KOPT-K1 (cell line): ENCODE measurements around the gene CEP170B.

Source experiments
- H3K27ac ChIP-seq: fragments of 200-600 bp; sonication (generic); 2 replicates; pipeline ENCODE4 v1.5.1; 2016; ENCODE audit warnings: antibody characterized with exemption, mild to moderate bottlenecking, low read depth, low read length; ENCODE audit not compliant: poor library complexity, severe bottlenecking
- H3K36me3 ChIP-seq: fragments of 200-600 bp; sonication (generic); 2 replicates; pipeline ENCODE4 v1.5.1; 2017; ENCODE audit warnings: antibody characterized with exemption, mild to moderate bottlenecking, low read length, moderate library complexity; ENCODE audit not compliant: insufficient read depth
- H3K9me3 ChIP-seq: fragments of 200-600 bp; sonication (generic); 2 replicates; pipeline ENCODE4 v1.5.1; 2017; ENCODE audit warnings: antibody characterized with exemption, low read length, mild to moderate bottlenecking; ENCODE audit not compliant: insufficient read depth, poor library complexity, severe bottlenecking

Gene CEP170B

DNA sequence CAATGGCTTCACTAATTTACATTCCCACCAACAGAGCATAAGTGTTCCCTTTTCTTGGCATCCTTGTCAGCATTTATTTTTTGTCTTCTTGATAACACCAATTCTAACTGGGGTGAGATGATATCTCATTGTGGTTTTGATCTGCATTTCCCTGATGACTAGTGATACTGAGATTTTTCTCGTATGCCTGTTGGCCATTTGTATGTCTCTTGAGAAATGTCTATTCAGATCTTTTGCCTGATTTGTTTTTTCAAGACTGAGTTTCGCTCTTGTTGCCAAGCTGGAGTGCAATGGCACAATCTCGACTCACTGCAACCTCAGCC lies 54.9 kb downstream of the CEP170B start:
- peaks cover 14% of the 10 kb centered on the region for H3K9me3 ChIP-seq
- H3K27ac ChIP-seq: no peak overlapping the region
- no peaks in the 10 kb centered on the region for H3K36me3 ChIP-seq

DNA sequence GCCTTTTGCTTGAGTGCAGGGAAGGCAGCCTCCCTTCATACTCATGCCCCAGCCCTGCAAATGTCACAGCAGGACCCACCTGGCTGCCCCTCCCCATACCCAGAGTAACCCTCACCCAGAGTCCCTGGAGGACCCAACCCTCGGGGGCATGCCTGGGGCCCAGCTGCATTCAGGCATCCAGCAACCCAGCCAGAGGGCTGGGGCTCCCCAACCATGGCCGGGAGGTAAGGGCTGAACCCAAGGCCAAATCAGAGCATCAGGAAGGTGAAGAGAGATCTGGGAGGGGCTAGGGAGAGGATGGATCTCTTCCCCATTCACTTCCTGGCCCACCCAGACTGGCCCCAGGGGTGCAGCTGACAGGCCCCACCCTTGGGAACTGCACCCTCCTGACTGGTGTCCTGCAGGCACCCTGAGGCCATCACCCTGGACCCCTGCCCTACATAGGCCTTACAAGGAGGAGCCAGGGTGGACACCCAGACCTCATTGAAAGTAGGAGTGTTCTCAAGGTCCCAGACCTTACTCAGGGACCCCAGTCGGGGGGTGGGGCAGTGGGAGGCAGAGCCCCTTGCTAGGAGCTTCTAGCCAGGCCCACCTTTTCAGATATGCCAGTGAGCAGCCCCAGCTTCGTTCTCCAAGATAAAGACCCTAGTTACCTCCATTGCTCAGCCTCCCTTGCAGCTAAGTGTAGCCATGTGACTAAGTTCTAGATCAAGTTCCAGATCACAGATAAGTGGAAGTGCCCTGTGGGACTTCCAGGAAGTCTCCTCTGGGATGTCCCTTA lies 58.8 kb downstream of the CEP170B start:
- Histone ChIP-seq H3K36me3 (no peaks in the 10 kb centered on the region), H3K27ac (no peak overlapping the region), H3K9me3 (peaks cover 14% of the 10 kb centered on the region)

DNA sequence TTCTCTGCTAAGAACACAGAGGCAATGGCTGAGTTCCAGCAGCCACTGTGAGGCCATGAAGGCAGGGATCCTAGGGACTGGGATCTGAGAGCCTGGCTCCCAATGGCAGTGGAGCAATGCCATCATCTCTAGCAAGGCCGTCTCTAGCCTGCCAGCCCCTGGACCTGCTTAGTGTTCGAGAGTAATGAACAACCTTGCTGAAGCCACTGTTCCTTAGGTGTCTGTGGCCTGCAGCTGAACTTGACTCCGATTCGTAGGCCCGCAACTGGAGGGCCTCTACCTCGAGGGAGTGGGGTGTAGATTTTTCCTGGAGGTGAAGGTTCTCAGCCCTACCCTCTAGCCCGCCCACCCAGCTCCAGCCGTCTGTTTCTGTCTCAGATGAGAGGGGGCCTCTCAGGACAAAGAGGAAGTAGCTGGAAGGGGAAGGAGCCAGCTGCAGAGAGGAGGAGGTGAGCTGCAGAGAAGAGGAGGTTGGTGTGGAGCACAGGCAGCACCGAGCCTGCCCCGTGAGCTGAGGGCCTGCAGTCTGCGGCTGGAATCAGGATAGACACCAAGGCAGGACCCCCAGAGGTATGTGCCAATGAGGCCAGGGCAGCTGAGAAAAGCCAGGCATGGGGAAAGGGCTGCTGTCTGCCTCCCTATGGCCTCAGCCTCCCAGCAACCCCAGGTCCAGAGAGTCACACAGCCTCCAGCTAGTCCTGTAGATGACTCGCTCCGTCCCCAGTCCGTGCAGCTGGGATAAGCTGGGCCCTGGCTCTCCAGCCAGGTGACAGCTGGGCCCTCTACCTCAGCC lies 59.5 kb downstream of the CEP170B start, which contains the start of gene PLD4:
Gene PLD4 (plus strand): TSS at position 459 of the 793 bp plus-strand sequence. CDS start 2,262 bp downstream, outside the sequence.
- H3K36me3 ChIP-seq: no peaks in the 10 kb centered on the region
- no peak within 1 kb of the TSS for H3K27ac ChIP-seq
- peaks cover 14% of the 10 kb centered on the region for H3K9me3 ChIP-seq

DNA sequence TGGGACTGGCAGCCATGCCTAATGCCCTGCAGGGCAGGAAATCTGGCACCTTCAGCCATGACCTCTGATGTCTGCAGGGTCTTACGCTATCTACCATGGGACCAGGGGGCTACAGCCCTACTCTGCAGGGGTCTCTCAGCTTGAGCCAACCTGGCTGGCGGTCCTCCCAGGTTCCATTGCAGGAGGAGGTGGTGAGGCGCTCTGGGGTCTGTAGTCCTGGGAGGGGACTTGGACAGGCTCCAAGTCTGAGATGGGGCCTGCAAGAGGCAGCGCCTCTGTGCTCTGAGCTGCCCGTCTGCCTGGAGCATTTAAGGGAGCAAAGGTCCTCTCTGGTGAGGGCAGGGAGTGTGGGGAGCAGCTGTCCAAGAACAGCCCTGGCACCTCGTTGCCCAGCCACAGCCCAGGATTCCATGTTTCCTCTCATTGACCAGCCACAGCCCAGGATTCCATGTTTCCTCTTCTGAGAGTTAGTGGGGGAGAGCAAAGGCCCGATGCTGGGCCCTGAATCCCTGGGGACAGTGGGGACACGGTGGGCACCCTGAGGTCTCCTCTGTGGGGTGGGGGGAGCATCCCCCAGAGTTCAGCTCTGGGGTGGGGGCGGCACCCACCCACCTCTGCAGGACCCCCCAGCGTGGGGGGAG lies 60.3 kb downstream of the CEP170B start:
- Histone ChIP-seq H3K36me3 (no peaks in the 10 kb centered on the region), H3K9me3 (peaks cover 14% of the 10 kb centered on the region), H3K27ac (no peak overlapping the region)

DNA sequence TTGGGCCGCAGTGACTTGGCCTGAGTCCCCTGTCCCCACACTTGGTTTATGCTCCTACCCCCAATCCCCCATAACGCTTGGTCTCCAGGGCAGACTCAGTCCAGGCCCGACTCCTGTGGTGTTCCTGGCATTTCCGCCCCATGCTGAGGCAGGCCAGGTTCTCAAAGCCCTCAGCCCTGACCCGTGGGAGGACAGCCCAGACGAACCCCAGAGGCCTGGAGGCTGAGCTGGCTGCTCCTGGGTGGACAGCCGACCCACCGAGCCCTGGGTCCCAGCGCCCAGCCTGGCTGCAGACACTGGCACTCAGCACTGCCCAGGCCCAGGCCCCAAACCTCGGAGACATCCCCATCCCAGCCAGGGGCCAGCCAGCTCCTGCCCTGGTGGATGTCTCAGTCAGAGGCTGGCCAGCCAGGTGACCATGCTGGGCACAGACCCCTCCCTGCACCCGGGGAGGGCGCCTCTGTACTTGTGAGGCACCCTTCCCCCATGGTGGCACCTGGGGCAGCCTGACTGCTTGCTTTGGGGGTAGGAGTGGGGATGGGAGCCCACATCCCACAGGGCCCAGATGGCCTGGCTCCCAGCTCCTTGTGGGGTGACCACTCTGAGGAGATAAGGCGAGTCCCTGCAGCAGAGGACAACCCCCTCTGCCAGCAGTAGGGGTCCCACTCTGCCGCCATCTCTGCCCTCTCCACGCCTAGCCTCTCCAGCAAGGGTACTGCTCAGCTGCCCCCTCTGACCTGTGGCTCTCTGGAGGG lies 61.0 kb downstream of the CEP170B start:
- H3K27ac ChIP-seq: no peak overlapping the region
- no peaks in the 10 kb centered on the region for H3K36me3 ChIP-seq
- H3K9me3 ChIP-seq: peaks cover 14% of the 10 kb centered on the region

DNA sequence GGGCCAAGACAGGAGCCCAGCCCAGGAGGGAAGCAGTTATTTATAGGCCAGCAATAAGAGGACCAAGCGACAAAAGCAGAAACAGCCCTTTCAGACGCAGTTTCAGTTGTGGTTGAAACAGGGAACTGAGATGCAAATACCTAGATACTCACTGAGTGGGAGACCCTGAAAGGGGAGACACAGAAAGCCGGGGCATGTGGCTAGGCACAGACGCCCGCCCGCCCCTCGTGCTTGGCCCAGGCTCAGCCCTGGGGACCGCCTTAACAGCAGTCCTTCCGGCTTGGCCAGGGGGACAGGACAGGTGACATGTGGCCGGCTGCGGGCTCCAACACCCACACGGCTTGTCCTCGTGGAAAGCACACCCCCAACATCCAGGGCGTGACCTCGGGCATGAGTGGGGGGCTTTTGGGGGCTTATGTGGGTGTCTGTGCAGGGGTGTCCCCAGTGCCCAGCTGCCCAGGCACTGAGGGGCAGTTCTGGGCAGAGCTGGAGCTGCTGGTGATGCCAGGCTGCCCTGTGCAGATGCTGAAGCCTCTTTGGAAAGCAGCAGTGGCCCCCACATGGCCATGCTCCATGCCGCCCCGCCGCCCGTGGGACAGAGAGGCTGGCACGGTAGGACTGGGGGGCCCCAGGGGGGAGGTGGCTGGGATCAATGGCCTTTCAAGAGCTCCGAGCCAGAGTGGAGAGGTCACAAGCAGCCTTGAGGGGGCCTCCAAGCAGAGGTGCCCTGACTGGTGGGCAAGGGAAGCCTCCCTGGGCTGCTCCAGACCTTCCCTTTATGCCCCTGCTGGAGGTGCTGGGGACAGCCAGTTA lies 61.8 kb downstream of the CEP170B start:
- peaks cover 9% of the 10 kb centered on the region for H3K9me3 ChIP-seq
- no peak overlapping the region for H3K27ac ChIP-seq
- H3K36me3 ChIP-seq: no peaks in the 10 kb centered on the region

DNA sequence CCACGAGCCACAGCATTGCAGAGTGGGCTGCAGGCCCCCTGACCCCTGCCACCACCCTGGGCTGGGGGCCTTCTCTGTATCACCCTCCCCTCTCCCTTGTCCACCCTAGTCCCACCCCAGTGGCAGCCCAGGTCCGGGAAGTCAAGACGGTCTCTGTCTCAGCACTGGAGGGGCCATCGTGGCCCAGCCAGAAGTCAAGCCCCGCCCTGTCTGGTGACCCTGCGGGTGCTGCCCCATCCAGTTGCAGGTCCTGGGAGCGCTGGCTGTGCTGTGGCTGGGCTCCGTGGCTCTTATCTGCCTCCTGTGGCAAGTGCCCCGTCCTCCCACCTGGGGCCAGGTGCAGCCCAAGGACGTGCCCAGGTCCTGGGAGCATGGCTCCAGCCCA lies 62.4 kb downstream of the CEP170B start:
- no peak overlapping the region for H3K27ac ChIP-seq
- peaks cover 9% of the 10 kb centered on the region for H3K9me3 ChIP-seq
- H3K36me3 ChIP-seq: no peaks in the 10 kb centered on the region

DNA sequence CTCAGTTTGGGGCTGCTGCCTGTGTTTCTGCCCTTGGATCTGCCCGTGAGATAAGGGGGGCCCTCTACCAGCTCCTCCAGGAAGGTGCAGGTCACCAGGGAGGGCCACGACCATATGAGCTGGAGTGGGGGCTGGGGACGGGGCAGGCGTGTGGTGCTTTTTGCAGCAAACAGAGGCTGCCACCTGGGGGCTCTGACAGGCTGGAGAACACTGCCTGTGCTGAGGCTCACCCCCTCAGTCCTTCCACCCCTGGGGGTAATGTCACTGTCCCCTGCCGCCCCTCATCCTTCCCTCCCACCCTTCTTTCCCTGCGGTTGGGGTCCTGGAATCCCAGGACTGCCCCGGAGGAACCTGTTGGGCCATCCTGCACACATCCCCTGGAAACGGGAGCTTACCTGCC lies 62.8 kb downstream of the CEP170B start:
- Histone ChIP-seq H3K27ac (no peak overlapping the region), H3K9me3 (peaks cover 9% of the 10 kb centered on the region), H3K36me3 (no peaks in the 10 kb centered on the region)

DNA sequence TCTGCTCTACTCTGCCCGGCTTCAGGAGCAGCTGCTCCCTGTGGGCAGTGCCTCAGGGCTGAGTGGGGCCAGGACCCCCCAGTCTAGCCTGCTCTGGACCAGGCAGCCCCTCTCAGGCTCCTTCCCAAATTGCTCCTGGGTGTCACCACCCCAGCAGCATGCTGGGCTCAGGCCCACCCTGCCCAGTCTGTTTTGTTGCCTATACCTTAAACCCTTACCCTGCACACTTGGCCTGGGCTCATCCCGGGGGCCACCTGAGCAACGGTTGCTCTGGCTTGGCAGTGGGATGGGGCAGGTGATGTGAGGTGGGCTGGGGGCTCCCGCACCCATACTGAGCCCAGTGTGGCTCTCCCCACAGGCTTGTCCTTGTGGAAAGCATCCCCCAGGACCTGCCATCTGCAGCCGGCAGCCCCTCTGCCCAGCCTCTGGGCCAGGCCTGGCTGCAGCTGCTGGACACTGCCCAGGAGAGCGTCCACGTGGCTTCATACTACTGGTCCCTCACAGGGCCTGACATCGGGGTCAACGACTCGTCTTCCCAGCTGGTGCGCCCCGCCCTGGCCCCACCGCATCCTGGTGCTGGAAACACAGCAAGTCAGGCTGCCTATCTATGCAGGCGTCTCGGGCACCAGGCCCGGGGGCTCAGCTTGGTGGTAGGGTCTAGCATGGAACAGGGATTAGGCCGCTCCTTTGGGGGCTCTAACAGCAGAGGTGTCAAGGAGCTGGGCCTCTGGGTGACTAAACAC lies 63.5 kb downstream of the CEP170B start:
- Histone ChIP-seq H3K27ac (no peak overlapping the region), H3K36me3 (no peaks in the 10 kb centered on the region), H3K9me3 (peaks cover 8% of the 10 kb centered on the region)

DNA sequence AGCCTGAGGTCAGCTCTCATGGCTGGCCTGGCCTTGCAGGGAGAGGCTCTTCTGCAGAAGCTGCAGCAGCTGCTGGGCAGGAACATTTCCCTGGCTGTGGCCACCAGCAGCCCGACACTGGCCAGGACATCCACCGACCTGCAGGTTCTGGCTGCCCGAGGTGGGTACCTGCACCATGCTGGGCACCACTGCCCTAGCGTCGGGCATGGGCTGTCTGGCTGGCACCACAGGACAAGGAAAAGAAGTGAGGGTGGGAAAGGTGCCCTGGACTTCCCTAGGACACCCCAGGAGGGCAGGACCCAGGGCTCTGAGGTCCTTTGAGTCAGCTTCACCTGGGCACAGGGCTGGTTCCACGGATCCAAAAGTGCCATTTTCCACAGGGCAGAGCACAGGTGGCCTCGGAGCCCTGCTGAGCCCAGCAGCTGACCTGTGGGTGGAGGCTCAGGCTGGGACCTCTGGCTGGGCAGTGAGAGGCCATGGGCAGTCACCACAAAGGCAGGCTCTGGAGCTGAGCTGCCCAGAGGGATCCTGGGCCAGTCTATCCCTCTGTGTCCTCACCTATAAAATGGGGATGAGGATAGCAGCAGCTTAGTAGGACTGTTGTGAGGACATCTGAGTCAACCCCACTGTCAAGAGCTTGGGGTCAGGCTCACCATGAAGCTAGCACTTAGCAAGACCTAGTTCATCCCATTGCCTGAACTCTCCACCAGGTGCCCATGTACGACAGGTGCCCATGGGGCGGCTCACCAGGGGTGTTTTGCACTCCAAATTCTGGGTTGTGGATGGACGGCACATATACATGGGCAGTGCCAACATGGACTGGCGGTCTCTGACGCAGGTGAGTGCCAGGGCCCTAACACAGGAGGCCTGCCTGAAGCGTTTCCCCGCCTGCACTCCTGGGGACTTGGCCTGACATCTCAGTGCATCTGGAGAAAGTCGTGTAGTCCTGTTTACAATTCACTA lies 64.5 kb downstream of the CEP170B start:
- Histone ChIP-seq H3K27ac (no peak overlapping the region), H3K9me3 (no peaks in the 10 kb centered on the region), H3K36me3 (no peaks in the 10 kb centered on the region)

DNA sequence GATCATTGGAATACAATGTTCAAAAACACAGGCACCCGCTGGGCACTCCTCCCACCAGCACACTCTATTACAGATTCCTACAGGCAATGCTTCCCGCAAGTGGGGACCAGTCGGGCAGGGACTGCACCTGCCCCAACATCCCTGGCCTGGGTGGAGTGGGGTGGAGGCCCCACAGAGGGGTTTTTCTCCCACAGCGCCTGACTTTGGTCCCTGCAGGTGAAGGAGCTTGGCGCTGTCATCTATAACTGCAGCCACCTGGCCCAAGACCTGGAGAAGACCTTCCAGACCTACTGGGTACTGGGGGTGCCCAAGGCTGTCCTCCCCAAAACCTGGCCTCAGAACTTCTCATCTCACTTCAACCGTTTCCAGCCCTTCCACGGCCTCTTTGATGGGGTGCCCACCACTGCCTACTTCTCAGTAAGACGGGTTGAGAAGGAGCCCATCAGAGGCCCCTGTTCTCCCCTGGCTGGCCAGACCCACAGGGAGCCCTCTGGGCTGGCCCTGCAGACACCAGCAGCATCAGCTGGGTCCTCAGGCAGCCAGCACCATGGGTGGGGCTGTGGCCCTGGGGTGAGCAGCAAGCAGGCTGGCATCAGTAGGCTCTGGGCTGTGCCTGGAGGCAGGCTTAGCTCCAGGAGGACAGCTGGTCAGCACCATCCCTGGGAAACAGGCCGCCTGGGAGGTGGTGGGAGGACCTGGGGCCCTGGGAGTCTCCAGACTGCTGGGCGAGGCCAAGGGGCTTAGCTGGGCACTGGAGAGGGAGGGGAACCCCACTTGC lies 65.6 kb downstream of the CEP170B start:
- H3K27ac ChIP-seq: no peak overlapping the region
- no peaks in the 10 kb centered on the region for H3K9me3 ChIP-seq
- H3K36me3 ChIP-seq: no peaks in the 10 kb centered on the region

DNA sequence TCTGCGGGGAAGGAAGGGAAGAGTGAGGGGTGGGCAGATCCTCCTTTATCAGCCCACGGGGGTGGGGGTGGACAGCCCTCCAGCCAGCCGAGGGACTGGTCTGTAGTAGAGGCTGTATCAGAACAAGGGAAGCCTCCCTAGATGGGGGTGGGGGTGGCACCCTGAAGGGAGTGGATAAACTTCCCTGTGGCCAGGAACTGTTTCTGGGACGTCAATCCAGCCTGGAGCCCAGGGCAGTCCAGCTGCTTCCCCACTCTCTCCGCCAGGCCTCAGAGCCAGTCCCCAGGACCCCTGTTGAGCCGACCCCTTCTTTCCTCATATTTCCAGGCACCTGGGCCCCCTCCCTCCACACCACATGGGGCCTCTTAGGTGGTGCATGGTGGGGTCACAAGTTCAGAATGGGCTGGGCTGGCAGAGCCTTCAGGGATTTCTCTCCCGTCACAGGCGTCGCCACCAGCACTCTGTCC lies 66.3 kb downstream of the CEP170B start:
- Histone ChIP-seq H3K27ac (no peak overlapping the region), H3K36me3 (no peaks in the 10 kb centered on the region), H3K9me3 (no peaks in the 10 kb centered on the region)
